Esophagus muscularis mucosa (tissue), 4 donors: ENCODE data around the gene ESYT2. TPM values are rescaled to one million over a fixed set of nuclear protein-coding genes. Genes with fewer than 3 reads are reported as not detected.
A peak's percentile ranks its signal among the peaks of the same experiment; 100 is the strongest.

ENCODE experiments used
- DNase-seq: peaks from one replicate; pipeline ENCODE4 v3.0.0-alpha.2; 2017; ENCODE audit errors: extremely low spot score
- H3K27ac ChIP-seq, 4 donors: fragments of 200-600 bp; sonication (generic); replicated peaks in 1 of 4; 1 replicate in 3 of 4; 2 replicates in 1 of 4; pipeline ENCODE4 v1.5.1; 2016 to 2019; ENCODE audit warnings: mild to moderate bottlenecking in 1 of 4
- H3K27me3 ChIP-seq, 4 donors: fragments of 200-600 bp; sonication (generic); one replicate each; pipeline versions ENCODE4 v1.5.1 to v1.6.0; 2016 to 2019
- H3K36me3 ChIP-seq, 4 donors: fragments of 200-600 bp; sonication (generic); one replicate each; pipeline ENCODE4 v1.5.1; 2016 to 2019
- H3K4me1 ChIP-seq, 4 donors: fragments of 200-600 bp; sonication (generic); one replicate each; pipeline ENCODE4 v1.5.1; 2016 to 2019
- H3K4me3 ChIP-seq, 4 donors: fragments of 200-600 bp; sonication (generic); 1 replicate in 2 of 4; 2 replicates in 2 of 4; pipeline ENCODE4 v1.5.1; 2016 to 2019; ENCODE audit warnings: mild to moderate bottlenecking in 4 of 4, moderate library complexity in 1 of 4
- H3K9me3 ChIP-seq, 4 donors: fragments of 200-600 bp; sonication (generic); 1 replicate in 3 of 4; 2 replicates in 1 of 4; pipeline ENCODE4 v1.5.1; 2016 to 2019
- EP300 ChIP-seq: sonication (generic); formaldehyde crosslinking; IDR thresholded peaks from one replicate; pipeline ENCODE4 v1.6.1; 2017; ENCODE audit warnings: antibody characterized with exemption
- POLR2A ChIP-seq: fragments of 450-650 bp; IDR thresholded peaks from one replicate; pipeline ENCODE4 v1.6.1; 2017; ENCODE audit warnings: antibody characterized with exemption, moderate library complexity, mild to moderate bottlenecking, low read depth
- POLR2AphosphoS5 ChIP-seq, 2 donors: sonication (generic); formaldehyde crosslinking; IDR thresholded peaks; one replicate each; pipeline ENCODE4 v1.6.1; 2017; ENCODE audit warnings: antibody characterized with exemption in 2 of 2
- WGBS: methylation state at CpG from one replicate; pipeline ENCODE4 v1.1.5; 2018; 5-methylcytosine and 5-hydroxymethylcytosine counted together
- intact Hi-C: fragments of 100-400 bp; cut with DNase I; formaldehyde crosslinking; loops from one replicate; pipeline ENCODE4 v1.15.1; 2023
- total RNA-seq, 4 donors: library from RNA; depleted of rRNA; stranded (reverse); fragments of >200 nt; gene quantifications; one replicate each; pipeline versions ENCODE4 v1.1.0 to v1.2.1, GENCODE V29; 2016
- TF ChIP-seq, protein P1 (sequence below), 3 experiments: fragments of 200-600 bp in 2 of 3; fragments of 450-650 bp in 1 of 3; sonication (generic) in 2 of 3; IDR thresholded peaks; one replicate each; pipeline ENCODE4 v1.5.1; 2017 to 2019; ENCODE audit warnings: antibody characterized with exemption in 3 of 3, mild to moderate bottlenecking in 2 of 3, moderate library complexity in 1 of 3

The ESYT2 gene
- total RNA-seq, 4 donors from 2014 or later: 166 to 235 (median 202) TPM

DNA sequence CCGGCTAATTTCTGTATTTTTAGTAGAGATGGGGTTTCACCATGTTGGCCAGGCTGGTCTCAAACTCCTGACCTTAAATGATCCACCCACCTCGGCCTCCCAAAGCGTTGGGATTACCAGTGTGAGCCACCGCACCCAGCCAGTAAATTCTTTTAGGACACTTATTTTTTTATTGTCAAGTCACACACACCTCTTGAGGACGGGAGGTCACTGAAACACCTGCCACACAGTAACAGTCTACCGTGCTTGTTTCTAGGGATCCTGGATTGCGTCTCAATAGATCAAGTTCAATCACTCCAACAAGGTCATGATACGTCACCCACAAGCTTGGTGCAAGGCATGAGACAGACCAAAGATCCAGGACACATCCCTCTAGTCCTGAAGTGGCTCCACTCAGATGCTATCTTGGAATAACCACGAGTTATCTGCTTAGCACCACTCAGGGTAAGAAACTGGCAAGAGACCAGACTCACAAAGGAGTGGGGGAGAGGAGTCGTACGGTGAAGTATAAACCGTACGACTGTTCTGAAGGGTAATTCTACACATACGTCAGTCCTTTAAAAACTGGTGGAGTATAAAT is 65.8 kb downstream of the ESYT2 start:
- intact Hi-C loops: no loop called here
- WGBS: 83% methylated on average over 14 of the region's 14 CpGs
- DNase-seq: no peak
- no peaks in the 10 kb centered on the region for H3K9me3 ChIP-seq
- H3K27ac ChIP-seq: peak overlapping the region in 1 of 4 donors; percentile 31
- no peak overlapping the region for H3K4me3 ChIP-seq
- H3K27me3 ChIP-seq: no peaks in the 10 kb centered on the region
- peaks cover 38 to 97% (median 87%) of the 10 kb centered on the region in 4 donors for H3K36me3 ChIP-seq
- peaks cover 0 to 21% (median 6%) of the 10 kb centered on the region in 4 donors for H3K4me1 ChIP-seq
- TF ChIP-seq POLR2A (no peak), EP300 (no peak), POLR2AphosphoS5 (IDR thresholded peaks at IDR 0.05) (no peak)
- TF ChIP-seq, protein P1, sequence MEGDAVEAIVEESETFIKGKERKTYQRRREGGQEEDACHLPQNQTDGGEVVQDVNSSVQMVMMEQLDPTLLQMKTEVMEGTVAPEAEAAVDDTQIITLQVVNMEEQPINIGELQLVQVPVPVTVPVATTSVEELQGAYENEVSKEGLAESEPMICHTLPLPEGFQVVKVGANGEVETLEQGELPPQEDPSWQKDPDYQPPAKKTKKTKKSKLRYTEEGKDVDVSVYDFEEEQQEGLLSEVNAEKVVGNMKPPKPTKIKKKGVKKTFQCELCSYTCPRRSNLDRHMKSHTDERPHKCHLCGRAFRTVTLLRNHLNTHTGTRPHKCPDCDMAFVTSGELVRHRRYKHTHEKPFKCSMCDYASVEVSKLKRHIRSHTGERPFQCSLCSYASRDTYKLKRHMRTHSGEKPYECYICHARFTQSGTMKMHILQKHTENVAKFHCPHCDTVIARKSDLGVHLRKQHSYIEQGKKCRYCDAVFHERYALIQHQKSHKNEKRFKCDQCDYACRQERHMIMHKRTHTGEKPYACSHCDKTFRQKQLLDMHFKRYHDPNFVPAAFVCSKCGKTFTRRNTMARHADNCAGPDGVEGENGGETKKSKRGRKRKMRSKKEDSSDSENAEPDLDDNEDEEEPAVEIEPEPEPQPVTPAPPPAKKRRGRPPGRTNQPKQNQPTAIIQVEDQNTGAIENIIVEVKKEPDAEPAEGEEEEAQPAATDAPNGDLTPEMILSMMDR (IDR thresholded peaks at IDR 0.05): no peak

DNA sequence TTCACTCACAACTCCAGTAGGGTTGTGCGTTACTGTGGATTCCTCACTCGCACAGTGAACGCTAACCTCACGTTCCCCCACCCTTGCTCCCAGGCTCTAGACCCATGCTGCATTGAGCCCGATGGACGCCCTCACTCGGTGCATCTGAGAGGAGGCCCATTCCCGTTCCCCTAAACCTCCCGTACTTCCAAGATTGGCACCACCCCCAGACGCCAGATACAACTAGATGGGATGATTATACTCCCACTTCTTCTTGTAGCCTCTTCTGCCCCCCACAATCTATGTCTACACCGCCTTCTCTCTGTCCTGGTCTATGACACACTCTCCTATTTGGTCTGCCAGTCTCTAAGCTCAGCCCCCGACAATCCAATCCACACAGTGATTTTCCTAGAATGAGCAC is 67.4 kb downstream of the ESYT2 start:
- Histone ChIP-seq H3K4me3 (no peak overlapping the region), H3K27me3 (no peaks in the 10 kb centered on the region), H3K4me1 (peaks cover 0 to 21% (median 6%) of the 10 kb centered on the region in 4 donors), H3K27ac (peak overlapping the region in 1 of 4 donors; percentile 11), H3K36me3 (peaks cover 39 to 97% (median 90%) of the 10 kb centered on the region in 4 donors), H3K9me3 (no peaks in the 10 kb centered on the region)
- TF ChIP-seq POLR2A: no peak
- TF ChIP-seq EP300: no peak
- TF ChIP-seq, protein P1 (IDR thresholded peaks at IDR 0.05): no peak
- TF ChIP-seq POLR2AphosphoS5 (IDR thresholded peaks at IDR 0.05): no peak
- DNase-seq: no peak
- 91% methylated on average over 12 of the region's 12 CpGs for WGBS
- intact Hi-C loops: no loop called here

DNA sequence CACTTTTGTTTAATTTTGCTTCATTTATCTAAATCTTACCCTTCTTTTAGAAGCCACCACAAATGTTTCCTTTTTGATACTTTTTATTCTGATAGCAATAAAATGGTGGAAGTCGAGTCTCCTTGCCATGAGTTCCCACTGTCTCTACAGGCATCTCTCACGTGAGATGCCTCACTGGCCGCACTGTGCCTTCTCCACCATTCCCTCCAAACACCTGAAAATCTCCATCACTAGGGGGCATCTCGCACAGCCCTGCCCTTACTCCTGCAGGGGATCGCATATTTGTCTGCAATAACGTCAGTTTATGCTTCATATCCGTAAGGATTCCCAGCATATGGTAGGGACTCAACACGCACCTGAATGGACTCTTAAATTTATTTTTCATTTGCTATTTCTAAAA is 68.4 kb downstream of the ESYT2 start:
- Histone ChIP-seq H3K27me3 (no peaks in the 10 kb centered on the region), H3K27ac (no peak overlapping the region), H3K36me3 (peaks cover 32 to 97% (median 89%) of the 10 kb centered on the region in 4 donors), H3K9me3 (no peaks in the 10 kb centered on the region), H3K4me3 (no peak overlapping the region), H3K4me1 (peaks cover 0 to 21% (median 6%) of the 10 kb centered on the region in 4 donors)
- no peak for TF ChIP-seq EP300
- TF ChIP-seq, protein P1 (IDR thresholded peaks at IDR 0.05): peak in 2 of 3 experiments; percentile 10 to 18
- TF ChIP-seq POLR2AphosphoS5 (IDR thresholded peaks at IDR 0.05): peak in 1 of 2 donors; percentile 18
- no peak for TF ChIP-seq POLR2A
- no peak for DNase-seq
- 77% methylated on average over 8 of the region's 8 CpGs for WGBS
- intact Hi-C loops: no loop called here

DNA sequence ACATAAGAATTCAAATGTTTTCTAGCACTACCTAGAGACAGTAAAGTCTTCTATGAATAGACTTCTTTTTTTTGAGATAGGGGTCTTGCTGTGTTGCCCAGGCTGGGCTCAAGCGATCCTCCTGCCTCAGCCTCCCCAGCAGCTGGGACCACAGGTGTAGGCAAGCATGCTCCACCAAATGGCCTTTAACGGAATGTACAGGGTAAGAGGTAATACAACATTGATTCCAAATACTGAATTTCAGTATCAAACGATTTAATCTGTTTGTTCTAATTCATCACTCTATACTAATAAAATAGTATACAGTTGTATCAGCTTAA is 68.9 kb downstream of the ESYT2 start:
- no peak overlapping the region for H3K27ac ChIP-seq
- 95% methylated on average over 3 of the region's 3 CpGs for WGBS
- no peaks in the 10 kb centered on the region for H3K27me3 ChIP-seq
- no peak overlapping the region for H3K4me3 ChIP-seq
- no peaks in the 10 kb centered on the region for H3K9me3 ChIP-seq
- TF ChIP-seq POLR2AphosphoS5 (IDR thresholded peaks at IDR 0.05) (no peak), EP300 (no peak)
- DNase-seq: no peak
- H3K36me3 ChIP-seq: peaks cover 32 to 97% (median 90%) of the 10 kb centered on the region in 4 donors
- H3K4me1 ChIP-seq: peaks cover 0 to 21% (median 6%) of the 10 kb centered on the region in 4 donors
- intact Hi-C loops: no loop called here

DNA sequence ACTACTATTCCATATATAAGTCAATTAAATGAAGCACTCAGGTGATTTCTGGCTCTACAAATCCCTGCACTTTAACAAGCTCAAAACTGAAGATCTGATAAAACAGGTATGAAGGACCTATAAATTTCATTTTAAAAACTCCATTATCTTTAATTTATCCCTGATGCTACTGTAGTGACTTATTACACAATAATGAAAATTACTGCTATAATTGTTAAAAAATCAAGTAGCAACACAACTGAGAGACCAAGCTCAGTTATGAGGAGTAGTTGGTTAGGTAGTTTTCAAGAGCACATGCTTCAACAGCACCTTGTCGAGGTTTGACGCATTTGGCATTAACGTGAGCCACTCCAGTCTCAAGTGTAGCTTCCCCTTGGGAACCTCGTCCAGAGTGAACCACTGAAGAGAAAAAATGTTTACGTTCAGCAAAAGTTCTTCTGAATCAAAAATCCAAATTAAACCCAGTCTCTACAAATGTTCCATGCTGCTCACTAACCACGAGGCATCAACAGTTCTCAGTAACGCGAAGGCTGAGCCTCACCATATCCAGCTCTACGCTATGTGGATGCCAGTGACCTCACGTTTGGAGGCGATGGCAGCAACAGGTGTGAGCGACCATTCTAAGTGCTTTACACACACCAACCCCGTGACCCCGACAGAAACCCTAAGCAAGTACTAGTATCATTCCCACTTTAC is 69.4 kb downstream of the ESYT2 start:
- Histone ChIP-seq H3K27me3 (no peaks in the 10 kb centered on the region), H3K27ac (no peak overlapping the region), H3K36me3 (peaks cover 32 to 97% (median 90%) of the 10 kb centered on the region in 4 donors), H3K4me1 (peaks cover 0 to 16% (median 6%) of the 10 kb centered on the region in 4 donors), H3K9me3 (no peaks in the 10 kb centered on the region), H3K4me3 (no peak overlapping the region)
- TF ChIP-seq POLR2A (no peak), EP300 (no peak), POLR2AphosphoS5 (IDR thresholded peaks at IDR 0.05) (no peak)
- TF ChIP-seq, protein P1 (IDR thresholded peaks at IDR 0.05): no peak
- WGBS: 86% methylated on average over 14 of the region's 14 CpGs
- intact Hi-C loops: no loop called here
- no peak for DNase-seq
